ENCODE results near the gene ZNF341.

ZNF341 gene

GRCh38 chr20:33702861-33703260 is 28.9 kb upstream of the ZNF341 start:
- DNase-seq = no peak

GRCh38 chr20:33703498-33704137 is 28.2 kb upstream of the ZNF341 start:
- DNase-seq = no peak

GRCh38 chr20:33704197-33704924 is 27.4 kb upstream of the ZNF341 start:
- DNase-seq = no peak

GRCh38 chr20:33707668-33708067 is 24.1 kb upstream of the ZNF341 start:
- no peak for DNase-seq

GRCh38 chr20:33709398-33709797 is 22.4 kb upstream of the ZNF341 start:
- DNase-seq = no peak

- DNase-seq = no peak
Observed at GRCh38 chr20:33709905-33710541, 21.8 kb upstream of the ZNF341 start.

- no peak for DNase-seq
Observed at GRCh38 chr20:33710681-33711445, 20.9 kb upstream of the ZNF341 start.

- DNase-seq = no peak
Observed at GRCh38 chr20:33711446-33711738, 20.4 kb upstream of the ZNF341 start.

- no peak for DNase-seq
Observed at GRCh38 chr20:33713865-33714367, 17.9 kb upstream of the ZNF341 start.

GRCh38 chr20:33716498-33716897 is 15.3 kb upstream of the ZNF341 start:
- DNase-seq = no peak

- no peak for DNase-seq
Observed at GRCh38 chr20:33719277-33719988, 12.4 kb upstream of the ZNF341 start.

GRCh38 chr20:33719989-33720709 is 11.6 kb upstream of the ZNF341 start, which contains the start of gene PXMP4:
PXMP4 (minus strand) TSS chr20:33720310; CDS start chr20:33720207, 103 bp downstream.
- DNase-seq = peak; percentile 94 to 97

- no peak for DNase-seq
Observed at GRCh38 chr20:33721391-33722140, 10.2 kb upstream of the ZNF341 start.

- DNase-seq = peak in 1 of 2 donors; percentile 19
Observed at GRCh38 chr20:33724439-33725094, 7.2 kb upstream of the ZNF341 start.

GRCh38 chr20:33725607-33726264 is 6.1 kb upstream of the ZNF341 start:
- DNase-seq = no peak

GRCh38 chr20:33727115-33727479 is 4.7 kb upstream of the ZNF341 start:
- no peak for DNase-seq

GRCh38 chr20:33727806-33728205 is 4.0 kb upstream of the ZNF341 start:
- DNase-seq = no peak

- DNase-seq = no peak
Observed at GRCh38 chr20:33728463-33728862, 3.3 kb upstream of the ZNF341 start.

GRCh38 chr20:33729101-33729500 is 2.7 kb upstream of the ZNF341 start:
- DNase-seq = no peak

All from CD4-positive, alpha-beta T cell treated with Interleukin-1 beta for 1 hour (primary cell).